Liver (tissue), 9 donors: ENCODE data around the gene TMBIM1. TPM values are rescaled to one million over a fixed set of nuclear protein-coding genes. Genes with fewer than 3 reads are reported as not detected.

Experiments used
- DNase-seq: peaks from one replicate; pipeline ENCODE4 v3.0.0-alpha.2; 2017; ENCODE audit warnings: low spot score
- H3K27ac ChIP-seq, 2 donors: one replicate each; pipeline ENCODE4 v1.7.0; 2013; ENCODE audit warnings: inconsistent platforms in 2 of 2, low read length in 2 of 2, control low read depth in 1 of 2, low read depth in 1 of 2, mild to moderate bottlenecking in 1 of 2
- H3K27me3 ChIP-seq, 4 donors: one replicate each; pipeline versions ENCODE4 v1.6.1 to v1.7.0; 2013; ENCODE audit warnings: low read length in 3 of 4, inconsistent platforms in 1 of 4, mild to moderate bottlenecking in 1 of 4, moderate library complexity in 1 of 4; ENCODE audit not compliant: control insufficient read depth in 4 of 4, insufficient read depth in 4 of 4
- H3K36me3 ChIP-seq, 4 donors: one replicate each; pipeline versions ENCODE4 v1.6.1 to v1.7.0; 2013; ENCODE audit warnings: low read length in 3 of 4, mild to moderate bottlenecking in 3 of 4, low read depth in 1 of 4, moderate library complexity in 1 of 4; ENCODE audit not compliant: control insufficient read depth in 4 of 4, insufficient read depth in 3 of 4
- H3K4me1 ChIP-seq, 4 donors: one replicate each; pipeline versions ENCODE4 v1.6.1 to v1.7.0; 2013; ENCODE audit warnings: low read length in 3 of 4, mild to moderate bottlenecking in 3 of 4, moderate library complexity in 1 of 4; ENCODE audit not compliant: control insufficient read depth in 4 of 4, insufficient read depth in 4 of 4
- H3K4me3 ChIP-seq, 3 donors: one replicate each; pipeline versions ENCODE4 v1.6.1 to v1.7.0; 2013; ENCODE audit warnings: low read length in 3 of 3, control low read depth in 1 of 3, low read depth in 1 of 3, mild to moderate bottlenecking in 1 of 3
- H3K9ac ChIP-seq, 2 donors: one replicate each; pipeline ENCODE4 v1.7.0; 2013; ENCODE audit warnings: low read length in 2 of 2, mild to moderate bottlenecking in 2 of 2, moderate library complexity in 2 of 2, control low read depth in 1 of 2, low read depth in 1 of 2
- H3K9me3 ChIP-seq, 4 donors: one replicate each; pipeline versions ENCODE4 v1.6.1 to v1.7.0; 2013; ENCODE audit warnings: low read length in 3 of 4; ENCODE audit not compliant: control insufficient read depth in 4 of 4
- ATF3 ChIP-seq: IDR thresholded peaks from 2 replicates; pipeline ENCODE4 v1.6.1; 2016; ENCODE audit warnings: antibody characterized with exemption
- CTCF ChIP-seq: fragments of 150-350 bp; IDR thresholded peaks from 2 replicates; pipeline ENCODE4 v1.5.1; 2017; ENCODE audit warnings: improper control_type of control experiment, low read depth, low read length; ENCODE audit not compliant: missing input control
- EGR1 ChIP-seq, 2 donors: IDR thresholded peaks; 2 replicates each; pipeline ENCODE4 v1.6.1; 2016 to 2018; ENCODE audit warnings: antibody characterized with exemption in 2 of 2, low read depth in 2 of 2
- FOXA1 ChIP-seq: IDR thresholded peaks from 2 replicates; pipeline ENCODE4 v1.6.1; 2016; ENCODE audit warnings: antibody characterized with exemption
- GABPA ChIP-seq, 2 donors: IDR thresholded peaks in 1 of 2; conservative IDR thresholded peaks in 1 of 2; 2 replicates each; pipeline ENCODE4 v1.6.1; 2016; ENCODE audit warnings: antibody characterized with exemption in 2 of 2, mild to moderate bottlenecking in 1 of 2, moderate library complexity in 1 of 2
- HNF4A ChIP-seq, 2 donors: conservative IDR thresholded peaks; 2 replicates each; pipeline ENCODE4 v1.6.1; 2016; ENCODE audit warnings: antibody characterized with exemption in 2 of 2, mild to moderate bottlenecking in 2 of 2
- JUND ChIP-seq, 2 donors: IDR thresholded peaks; 2 replicates each; pipeline ENCODE4 v1.6.1; 2016; ENCODE audit warnings: antibody characterized with exemption in 2 of 2
- NR2F2 ChIP-seq: IDR thresholded peaks from 2 replicates; pipeline ENCODE4 v1.6.1; 2016; ENCODE audit warnings: antibody characterized with exemption
- REST ChIP-seq: IDR thresholded peaks from 2 replicates; pipeline ENCODE4 v1.6.1; 2016; ENCODE audit warnings: antibody characterized with exemption, mild to moderate bottlenecking
- RXRA ChIP-seq, 2 donors: IDR thresholded peaks; 2 replicates each; pipeline ENCODE4 v1.6.1; 2017 to 2018; ENCODE audit warnings: antibody characterized with exemption in 2 of 2, mild to moderate bottlenecking in 1 of 2
- SP1 ChIP-seq: IDR thresholded peaks from 2 replicates; pipeline ENCODE4 v1.6.1; 2018; ENCODE audit warnings: antibody characterized with exemption, mild to moderate bottlenecking
- TAF1 ChIP-seq: conservative IDR thresholded peaks from 2 replicates; pipeline ENCODE4 v1.6.1; 2016; ENCODE audit warnings: antibody characterized with exemption, mild to moderate bottlenecking
- YY1 ChIP-seq: IDR thresholded peaks from 2 replicates; pipeline ENCODE4 v1.6.1; 2016; ENCODE audit warnings: antibody characterized with exemption, mild to moderate bottlenecking
- ZBTB33 ChIP-seq: IDR thresholded peaks from 2 replicates; pipeline ENCODE4 v1.6.1; 2016; ENCODE audit warnings: antibody characterized with exemption
- whole genome bisulfite sequencing: extraction: QIAGEN DNeasy Blood & Tissue Kit; methylation state at CpG from one replicate; pipeline ENCODE4 v1.1.7; 2013; 5-methylcytosine and 5-hydroxymethylcytosine counted together
- polyA plus RNA-seq, 2 donors: library from polyadenylated mRNA; stranded (reverse) in 1 of 2; unstranded in 1 of 2; fragments of 200-250 nt in 1 of 2; fragments of >200 nt in 1 of 2; fragmentation: Nextera tagmentation in 1 of 2; extraction: Ambion mirVana in 1 of 2; gene quantifications; one replicate each; pipeline versions ENCODE4 v1.2.1 to v1.2.3, GENCODE V29; 2013 to 2015
- total RNA-seq, 2 donors: library from RNA; depleted of rRNA; stranded (reverse); fragments of >200 nt; gene quantifications; one replicate each; pipeline ENCODE4 v1.2.3, GENCODE V29; 2014
- TF ChIP-seq, protein P1 (sequence below): IDR thresholded peaks from 2 replicates; pipeline ENCODE4 v1.6.1; 2016; ENCODE audit warnings: antibody characterized with exemption
- donor health status: healthy.
- donor health status: healthy.
- donor health status: healthy.
- donor health status: healthy.
- donor health status: healthy.

The TMBIM1 gene
- total and polyA plus RNA-seq, 4 donors: 61.8 to 133 (median 114) TPM

- H3K27ac ChIP-seq: no peak overlapping the region
- no peak for TF ChIP-seq EGR1 (IDR thresholded peaks at IDR 0.05; ENCODE audit: low read depth in 2 of 2)
- TF ChIP-seq REST: no peak
- TF ChIP-seq SP1: no peak
- no peak for TF ChIP-seq CTCF
- peak in 1 of 2 donors; percentile 6 for TF ChIP-seq RXRA (IDR thresholded peaks at IDR 0.05)
- TF ChIP-seq YY1: no peak
- TF ChIP-seq HNF4A (conservative IDR thresholded peaks at IDR 0.05): no peak
- TF ChIP-seq FOXA1: no peak
- no peak overlapping the region for H3K4me3 ChIP-seq
- H3K27me3 ChIP-seq: no peaks in the 10 kb centered on the region
- H3K4me1 ChIP-seq: peaks cover 8 to 28% (median 19%) of the 10 kb centered on the region in 4 donors
- no peak for DNase-seq
- 66% methylated on average over 11 of the region's 11 CpGs for WGBS
- H3K9ac ChIP-seq: no peak overlapping the region
- no peaks in the 10 kb centered on the region for H3K9me3 ChIP-seq
- no peaks in the 10 kb centered on the region for H3K36me3 ChIP-seq
Observed at GRCh38 chr2:218310853-218311540, 18.7 kb upstream of the TMBIM1 start.

DNA sequence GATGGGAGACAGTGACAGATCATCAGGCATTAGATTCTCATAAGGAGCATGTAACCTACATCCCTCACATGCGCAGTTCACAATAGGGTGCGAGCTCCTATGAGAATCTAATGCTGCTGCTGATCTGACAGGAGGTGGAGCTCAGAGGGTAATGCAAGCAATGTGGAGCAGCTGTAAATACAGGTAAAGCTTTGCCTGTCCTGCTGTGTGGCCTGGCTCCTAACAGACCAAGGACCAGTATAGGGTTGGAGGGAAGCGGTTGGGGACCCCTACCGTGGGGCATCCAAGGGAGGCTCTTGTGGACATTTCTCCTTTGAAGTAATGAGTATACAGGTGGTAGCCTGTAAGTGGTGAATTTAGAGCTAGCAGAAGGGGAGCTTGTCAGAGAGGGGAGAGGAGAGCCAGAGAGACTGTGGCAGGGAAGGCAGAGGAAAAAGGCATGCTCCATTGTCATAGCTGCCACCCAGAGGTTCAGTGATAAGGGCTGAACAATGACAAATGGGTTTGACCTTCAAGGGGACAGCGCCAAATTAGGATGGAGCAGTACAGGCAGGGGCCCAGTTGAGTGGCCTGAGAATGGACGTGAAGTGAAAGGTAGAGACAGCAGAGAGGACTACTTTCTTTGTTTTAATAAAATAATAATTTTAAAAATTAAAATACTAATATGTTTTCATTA, 15.2 kb upstream of the TMBIM1 start:
- no peak overlapping the region for H3K4me3 ChIP-seq
- no peak overlapping the region for H3K27ac ChIP-seq
- H3K4me1 ChIP-seq: peaks cover 11 to 27% (median 21%) of the 10 kb centered on the region in 4 donors
- H3K9me3 ChIP-seq: no peaks in the 10 kb centered on the region
- no peak overlapping the region for H3K9ac ChIP-seq
- H3K36me3 ChIP-seq: no peaks in the 10 kb centered on the region
- H3K27me3 ChIP-seq: no peaks in the 10 kb centered on the region
- 91% methylated on average over 6 of the region's 6 CpGs for WGBS
- DNase-seq: no peak
- TF ChIP-seq SP1 (no peak), ATF3 (no peak), HNF4A (conservative IDR thresholded peaks at IDR 0.05) (no peak), EGR1 (IDR thresholded peaks at IDR 0.05; ENCODE audit: low read depth in 2 of 2) (no peak), JUND (IDR thresholded peaks at IDR 0.05) (no peak), FOXA1 (no peak), GABPA (IDR thresholded peaks at IDR 0.05 in 1 of 2, conservative IDR thresholded peaks at IDR 0.05 in 1 of 2) (no peak), CTCF (no peak), ZBTB33 (no peak), NR2F2 (no peak), RXRA (IDR thresholded peaks at IDR 0.05) (no peak), TAF1 (no peak), REST (no peak), YY1 (no peak)
- TF ChIP-seq, protein P1, sequence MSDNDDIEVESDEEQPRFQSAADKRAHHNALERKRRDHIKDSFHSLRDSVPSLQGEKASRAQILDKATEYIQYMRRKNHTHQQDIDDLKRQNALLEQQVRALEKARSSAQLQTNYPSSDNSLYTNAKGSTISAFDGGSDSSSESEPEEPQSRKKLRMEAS: no peak
